HCT116 (cell line): ENCODE results near the gene GPHN. TPM values are rescaled to one million over a fixed set of nuclear protein-coding genes. Genes with fewer than 3 reads are reported as not detected.

Experiments used
- ATAC-seq: fragments of 200-7000 bp; cut with Tn5 transposase; 2 replicates; pipeline ENCODE4 v1.9.1; 2020; ENCODE audit warnings: mild to moderate bottlenecking, moderate library complexity
- BruUV-seq: library from RNA; stranded (reverse); fragments of 400-500 nt; replicated peaks from 2 replicates; lab custom pipeline; 2021; lab: Mats Ljungman, UMichigan
- CTCF ChIA-PET: fragments of 300-600 bp; sonication (Branson Sonifier 250); formaldehyde crosslinking; loops from one replicate; lab custom pipeline; 2021; ENCODE audit warnings: antibody characterized with exemption; lab: Charles Lee
- POLR2A ChIA-PET: fragments of 300-600, 350-600 bp; sonication (Branson Sonifier 250); formaldehyde crosslinking; loops from one replicate; lab custom pipeline; 2021; ENCODE audit warnings: antibody characterized with exemption; lab: Charles Lee
- RAD21 ChIA-PET, 2 experiments: fragments of 300-600 bp; sonication (Branson Sonifier 250); formaldehyde crosslinking; loops; one replicate each; lab custom pipeline; 2023; ENCODE audit warnings: low total read pairs in 2 of 2; ENCODE audit not compliant: uncharacterized antibody in 2 of 2, unreplicated experiment in 2 of 2, low non-redundant PET in 1 of 2; lab: Charles Lee
- DNase-seq: peaks from one replicate; pipeline ENCODE4 v3.0.0-alpha.2; 2010; ENCODE audit warnings: low read depth, low spot score
- H2AFZ ChIP-seq: fragments of 200-600 bp; shearing (Covaris generic), sonication (generic); 2 replicates; pipeline ENCODE4 v1.6.1; 2017; ENCODE audit warnings: low read depth, mixed run types, mixed read lengths, antibody characterized with exemption, low read length; ENCODE audit not compliant: poor library complexity, severe bottlenecking
- H3K27ac ChIP-seq: 2 replicates; pipeline ENCODE4 v1.5.1; 2012; ENCODE audit warnings: low read depth, low read length
- H3K27me3 ChIP-seq: fragments of 200-600 bp; sonication (generic); 2 replicates; pipeline ENCODE4 v1.6.1; 2016; ENCODE audit warnings: mixed run types, low read length, mixed read lengths; ENCODE audit not compliant: insufficient read depth
- H3K36me3 ChIP-seq, 2 experiments: fragments of 200-500 bp in 1 of 2; fragments of 200-600 bp in 1 of 2; sonication (Bioruptor generic) in 1 of 2; sonication (generic) in 1 of 2; 2 replicates each; pipeline versions ENCODE4 v1.5.1 to v1.6.1; 2014 to 2016; ENCODE audit warnings: low read length in 2 of 2, inconsistent platforms in 1 of 2, mixed read lengths in 1 of 2, mixed run types in 1 of 2; ENCODE audit not compliant: insufficient read depth in 2 of 2, control insufficient read depth in 1 of 2
- H3K4me1 ChIP-seq, 2 experiments: fragments of 200-600 bp in 1 of 2; sonication (generic) in 1 of 2; 2 replicates each; pipeline versions ENCODE4 v1.5.1 to v1.6.1; 2012 to 2017; ENCODE audit warnings: low read length in 2 of 2, inconsistent platforms in 1 of 2, mild to moderate bottlenecking in 1 of 2, mixed read lengths in 1 of 2, mixed run types in 1 of 2, moderate library complexity in 1 of 2; ENCODE audit not compliant: insufficient read depth in 2 of 2, control insufficient read depth in 1 of 2
- H3K4me2 ChIP-seq: fragments of 200-600 bp; sonication (generic); 2 replicates; pipeline ENCODE4 v1.6.1; 2017; ENCODE audit warnings: mixed run types, low read length, mixed read lengths
- H3K4me3 ChIP-seq, 2 experiments: fragments of 200-600 bp in 1 of 2; sonication (generic) in 1 of 2; replicated peaks in 1 of 2; 2 replicates each; pipeline ENCODE4 v1.5.1; 2011 to 2016; ENCODE audit warnings: low read length in 2 of 2, control low read depth in 1 of 2, low read depth in 1 of 2, mild to moderate bottlenecking in 1 of 2, mixed read lengths in 1 of 2, mixed run types in 1 of 2
- H3K79me2 ChIP-seq: fragments of 200-600 bp; sonication (generic); 2 replicates; pipeline ENCODE4 v1.6.1; 2017; ENCODE audit warnings: mild to moderate bottlenecking, mixed run types, low read length, moderate library complexity, mixed read lengths; ENCODE audit not compliant: insufficient read depth
- H3K9ac ChIP-seq: fragments of 200-600 bp; sonication (generic); 2 replicates; pipeline ENCODE4 v1.6.1; 2016; ENCODE audit warnings: low read length, mixed read lengths
- H3K9me2 ChIP-seq: fragments of 200-600 bp; sonication (generic), shearing (Covaris generic); 2 replicates; pipeline ENCODE4 v1.6.1; 2017; ENCODE audit warnings: mixed run types, mild to moderate bottlenecking, moderate library complexity; ENCODE audit not compliant: insufficient read depth
- H3K9me3 ChIP-seq, 2 experiments: fragments of 200-500 bp in 1 of 2; fragments of 200-600 bp in 1 of 2; sonication (Bioruptor generic) in 1 of 2; sonication (generic) in 1 of 2; 2 replicates each; pipeline ENCODE4 v1.6.1; 2014 to 2017; ENCODE audit warnings: low read length in 2 of 2, mixed read lengths in 2 of 2, inconsistent platforms in 1 of 2, low read depth in 1 of 2, mild to moderate bottlenecking in 1 of 2, mixed run types in 1 of 2, moderate library complexity in 1 of 2; ENCODE audit not compliant: control insufficient read depth in 1 of 2, insufficient read depth in 1 of 2
- H4K20me1 ChIP-seq: fragments of 200-600 bp; sonication (generic), shearing (Covaris generic); 2 replicates; pipeline ENCODE4 v1.6.1; 2017; ENCODE audit warnings: mixed run types, mild to moderate bottlenecking, moderate library complexity; ENCODE audit not compliant: insufficient read depth
- CBX3 ChIP-seq: IDR thresholded peaks from 2 replicates; pipeline ENCODE4 v1.6.1; 2012; ENCODE audit warnings: low read depth
- CTCF ChIP-seq, 3 experiments: fragments of 200-600 bp in 1 of 3; sonication (generic) in 1 of 3; IDR thresholded peaks in 2 of 3; conservative IDR thresholded peaks in 1 of 3; 2 replicates each; pipeline ENCODE4 v1.5.1; 2012 to 2017; ENCODE audit warnings: low read depth in 2 of 3, low read length in 2 of 3, antibody characterized with exemption in 1 of 3, borderline replicate concordance in 1 of 3, control low read depth in 1 of 3, mild to moderate bottlenecking in 1 of 3, mixed read lengths in 1 of 3, mixed run types in 1 of 3, moderate library complexity in 1 of 3; ENCODE audit not compliant: insufficient read depth in 1 of 3
- EGR1 ChIP-seq: IDR thresholded peaks from 2 replicates; pipeline ENCODE4 v1.6.1; 2012; ENCODE audit warnings: low read depth
- ELF1 ChIP-seq: IDR thresholded peaks from 2 replicates; pipeline ENCODE4 v1.6.1; 2012; ENCODE audit warnings: low read depth, borderline replicate concordance
- EZH2 ChIP-seq: fragments of 200-600 bp; sonication (generic); IDR thresholded peaks from 2 replicates; pipeline ENCODE4 v1.6.1; 2017; ENCODE audit warnings: antibody characterized with exemption, mixed run types
- JUND ChIP-seq: IDR thresholded peaks from 2 replicates; pipeline ENCODE4 v1.6.1; 2012
- MAX ChIP-seq: IDR thresholded peaks from 2 replicates; pipeline ENCODE4 v1.6.1; 2012
- POLR2A ChIP-seq: IDR thresholded peaks from 2 replicates; pipeline ENCODE4 v1.7.0; 2011; ENCODE audit warnings: borderline replicate concordance; ENCODE audit not compliant: insufficient read depth, insufficient read length; ENCODE audit errors: extremely low read depth
- POLR2AphosphoS5 ChIP-seq: IDR thresholded peaks from 2 replicates; pipeline ENCODE4 v1.6.1; 2011; ENCODE audit warnings: mild to moderate bottlenecking, low read depth, low read length, moderate library complexity
- RAD21 ChIP-seq: IDR thresholded peaks from 2 replicates; pipeline ENCODE4 v1.6.1; 2012; ENCODE audit warnings: low read depth, mild to moderate bottlenecking
- SIN3A ChIP-seq: IDR thresholded peaks from 2 replicates; pipeline ENCODE4 v1.6.1; 2012; ENCODE audit warnings: low read depth
- SP1 ChIP-seq: IDR thresholded peaks from 2 replicates; pipeline ENCODE4 v1.6.1; 2012; ENCODE audit warnings: low read depth
- SRF ChIP-seq: IDR thresholded peaks from 2 replicates; pipeline ENCODE4 v1.6.1; 2012; ENCODE audit warnings: low read depth
- TCF7L2 ChIP-seq: IDR thresholded peaks from 2 replicates; pipeline ENCODE4 v1.7.0; 2011; ENCODE audit warnings: borderline replicate concordance, inconsistent platforms; ENCODE audit not compliant: insufficient read depth, insufficient read length; ENCODE audit errors: extremely low read depth
- YY1 ChIP-seq: IDR thresholded peaks from 2 replicates; pipeline ENCODE4 v1.6.1; 2011; ENCODE audit warnings: low read length, low read depth, moderate library complexity, mild to moderate bottlenecking; ENCODE audit not compliant: insufficient replicate concordance; ENCODE audit errors: extremely low read depth
- ZBTB33 ChIP-seq: IDR thresholded peaks from 2 replicates; pipeline ENCODE4 v1.6.1; 2011; ENCODE audit warnings: mild to moderate bottlenecking, low read length, moderate library complexity; ENCODE audit not compliant: insufficient replicate concordance; ENCODE audit errors: extremely low read depth
- ZFX ChIP-seq: fragments of 450-650 bp; IDR thresholded peaks from 2 replicates; pipeline ENCODE4 v1.6.1; 2017
- ZNF274 ChIP-seq: fragments of 200-500 bp; sonication (Bioruptor generic); IDR thresholded peaks from 2 replicates; pipeline ENCODE4 v1.6.1; 2014; ENCODE audit warnings: mild to moderate bottlenecking, low read depth, low read length, inconsistent platforms
- intact Hi-C: fragments of 100-400 bp; cut with micrococcal nuclease; formaldehyde crosslinking; loops from 2 replicates; pipeline ENCODE4 v1.10.0; 2022
- total RNA-seq: library from RNA; stranded (reverse); gene quantifications from one replicate; pipeline ENCODE4 v1.2.1, GENCODE V29; 2021; ENCODE audit not compliant: unreplicated experiment

GPHN gene
- total RNA-seq, 1 experiment from 2014 or later, result 43.8 TPM

- no peaks in the 10 kb centered on the region for H3K4me1 ChIP-seq
- ChIA-PET POLR2A (no interaction called here), RAD21 (no interaction called here)
- peaks cover 78% of the 10 kb centered on the region for H3K79me2 ChIP-seq
- H3K27me3 ChIP-seq, result no peaks in the 10 kb centered on the region
- DNase-seq (no peak), ATAC-seq (no peak)
- no peak overlapping the region for H3K9ac ChIP-seq
- H3K9me3 ChIP-seq, result no peaks in the 10 kb centered on the region
- no peak overlapping the region for H3K4me2 ChIP-seq
- H3K36me3 ChIP-seq, result no peaks in the 10 kb centered on the region
- no peak for TF ChIP-seq RAD21
- no peak for TF ChIP-seq TCF7L2
- no peak for TF ChIP-seq EZH2
- TF ChIP-seq, all 23 proteins: peak for 0
- Histone ChIP-seq H3K4me3 (no peak overlapping the region), H2AFZ (no peak overlapping the region), H3K9me2 (no peaks in the 10 kb centered on the region), H4K20me1 (peaks cover 4% of the 10 kb centered on the region; the same call in 1 of the 2 replicates), H3K27ac (no peak overlapping the region)
- CTCF ChIA-PET, result interaction anchor here (1.1 kb wide), 1 partner anchor 10 kb away, joined by 5 read pairs; no protein-coding TSS in a partner anchor
- BruUV-seq, result no TSS peak
- intact Hi-C loops, result no loop called here
Observed at GRCh38 chr14:66634876-66635275, 126.9 kb downstream of the GPHN start.

DNA sequence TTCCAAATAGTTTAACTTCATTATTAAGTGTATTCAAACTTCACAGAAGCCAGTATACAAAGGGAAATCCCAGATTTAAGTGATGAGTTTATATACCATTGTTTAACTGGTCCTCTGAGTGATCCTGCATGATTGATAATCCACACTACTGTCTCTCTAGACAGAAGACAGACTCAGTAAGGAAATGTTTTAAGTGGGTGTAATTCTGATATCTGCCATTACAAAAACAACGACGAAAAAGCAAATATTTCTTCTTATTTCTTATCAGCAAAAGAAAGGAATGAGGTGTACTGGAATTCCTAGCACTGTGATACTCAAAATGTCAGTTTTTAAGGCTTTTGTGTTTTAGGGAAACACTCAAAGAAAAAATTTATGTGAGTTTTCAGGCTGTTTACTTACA lies 127.5 kb downstream of the GPHN start:
- intact Hi-C loops, result no loop called here
- Histone ChIP-seq H3K9ac (no peak overlapping the region), H3K36me3 (no peaks in the 10 kb centered on the region), H3K4me3 (no peak overlapping the region), H2AFZ (no peak overlapping the region), H3K4me2 (no peak overlapping the region), H3K27me3 (no peaks in the 10 kb centered on the region), H3K79me2 (peaks cover 83% of the 10 kb centered on the region), H3K9me2 (no peaks in the 10 kb centered on the region), H3K9me3 (no peaks in the 10 kb centered on the region), H4K20me1 (peaks cover 4% of the 10 kb centered on the region; the same call in 1 of the 2 replicates), H3K27ac (no peak overlapping the region), H3K4me1 (no peaks in the 10 kb centered on the region)
- DNase-seq (no peak), ATAC-seq (no peak)
- ChIA-PET CTCF (no interaction called here), RAD21 (no interaction called here), POLR2A (no interaction called here)
- TF ChIP-seq MAX, result no peak
- TF ChIP-seq TCF7L2, result no peak
- TF ChIP-seq CTCF (IDR thresholded peaks at IDR 0.05 in 2 of 3, conservative IDR thresholded peaks at IDR 0.05 in 1 of 3; ENCODE audit: borderline replicate concordance in 1 of 3, insufficient read depth in 1 of 3, low read depth in 2 of 3, low read length in 2 of 3), result no peak
- no peak for TF ChIP-seq ZBTB33
- TF ChIP-seq RAD21, result no peak
- no peak for TF ChIP-seq EGR1
- TF ChIP-seq POLR2AphosphoS5, result no peak
- TF ChIP-seq YY1, result no peak
- TF ChIP-seq POLR2A, result no peak
- TF ChIP-seq SP1, result no peak
- no peak for TF ChIP-seq SRF
- TF ChIP-seq CBX3, result no peak
- no peak for TF ChIP-seq SIN3A
- TF ChIP-seq ZFX, result no peak
- TF ChIP-seq ELF1, result no peak
- no peak for TF ChIP-seq ZNF274
- no peak for TF ChIP-seq JUND
- no peak for TF ChIP-seq EZH2
- BruUV-seq, result no TSS peak
